MCF 10A (cell line): ENCODE measurements around the gene WDR86. TPM values are rescaled to one million over a fixed set of nuclear protein-coding genes. Genes with fewer than 3 reads are reported as not detected.

Experiments
- BruUV-seq: library from RNA; stranded (reverse); fragments of 400-500 nt; replicated peaks from 2 replicates; lab custom pipeline; 2021; lab: Mats Ljungman, UMichigan
- CTCF ChIA-PET: fragments of 300-600 bp; sonication (Branson Sonifier 250); formaldehyde crosslinking; extraction: SDS; loops from one replicate; lab custom pipeline; 2021; ENCODE audit warnings: antibody characterized with exemption, inconsistent platforms; lab: Yijun Ruan, JAX
- POLR2A ChIA-PET: fragments of 300-600, 350-650 bp; sonication (Branson Sonifier 250); formaldehyde crosslinking; extraction: SDS; loops from one replicate; lab custom pipeline; 2020; ENCODE audit warnings: antibody characterized with exemption, inconsistent platforms; lab: Yijun Ruan, JAX
- DNase-seq: peaks from one replicate; pipeline ENCODE4 v3.0.0-alpha.2; 2018; ENCODE audit not compliant: unreplicated experiment
- H3K27ac Mint-ChIP-seq: one replicate; pipeline ENCODE4 v1.8.0; 2022; ENCODE audit warnings: mild to moderate bottlenecking, low read depth, mixed read lengths; ENCODE audit not compliant: unreplicated experiment
- H3K27me3 Mint-ChIP-seq: one replicate; pipeline ENCODE4 v1.8.0; 2022; ENCODE audit warnings: mixed read lengths; ENCODE audit not compliant: insufficient read depth, unreplicated experiment
- H3K36me3 Mint-ChIP-seq: one replicate; pipeline ENCODE4 v1.8.0; 2022; ENCODE audit warnings: mild to moderate bottlenecking, moderate library complexity, mixed read lengths; ENCODE audit not compliant: insufficient read depth, unreplicated experiment
- H3K4me1 Mint-ChIP-seq: one replicate; pipeline ENCODE4 v1.8.0; 2022; ENCODE audit warnings: mixed read lengths; ENCODE audit not compliant: insufficient read depth, unreplicated experiment
- H3K4me3 Mint-ChIP-seq: one replicate; pipeline ENCODE4 v1.8.0; 2022; ENCODE audit warnings: mild to moderate bottlenecking, moderate library complexity, mixed read lengths; ENCODE audit not compliant: unreplicated experiment
- H3K9me3 Mint-ChIP-seq: one replicate; pipeline ENCODE4 v1.8.0; 2022; ENCODE audit warnings: mixed read lengths; ENCODE audit not compliant: unreplicated experiment
- CTCF ChIP-seq: fragments of 200-600 bp; IDR thresholded peaks from one replicate; pipeline ENCODE4 v1.8.0; 2022; ENCODE audit warnings: antibody characterized with exemption, mild to moderate bottlenecking; ENCODE audit not compliant: unreplicated experiment
- intact Hi-C: fragments of 100-400 bp; cut with micrococcal nuclease; formaldehyde crosslinking; loops from 2 replicates; pipeline ENCODE4 v1.14.1; 2022
- total RNA-seq: library from RNA; stranded (reverse); gene quantifications from 2 replicates; pipeline ENCODE4 v1.2.3, GENCODE V29; 2022

WDR86 gene
- total RNA-seq, 1 experiment from 2014 or later: not detected

GRCh38 chr7:151406886-151407583 is 2.8 kb downstream of the WDR86 start:
- DNase-seq: no peak
- no peak for TF ChIP-seq CTCF
- BruUV-seq: no TSS peak
- Mint-ChIP-seq H3K27me3 (peaks cover 33% of the 10 kb centered on the region), H3K9me3 (no peaks in the 10 kb centered on the region), H3K4me3 (no peak overlapping the region), H3K27ac (no peak overlapping the region), H3K4me1 (peaks cover 9% of the 10 kb centered on the region), H3K36me3 (no peaks in the 10 kb centered on the region)
- ChIA-PET CTCF (no interaction called here), POLR2A (no interaction called here)
- intact Hi-C loops: no loop called here

- no TSS peak for BruUV-seq
- Mint-ChIP-seq H3K4me1 (peaks cover 9% of the 10 kb centered on the region), H3K27ac (no peak overlapping the region), H3K9me3 (no peaks in the 10 kb centered on the region), H3K27me3 (peaks cover 25% of the 10 kb centered on the region), H3K4me3 (no peak overlapping the region), H3K36me3 (no peaks in the 10 kb centered on the region)
- TF ChIP-seq CTCF: no peak
- DNase-seq: no peak
- CTCF ChIA-PET: interaction anchor here (0.7 to 1.0 kb wide), 2 partner anchors 9 to 43 kb away, joined by 3 read pairs; no protein-coding TSS in a partner anchor
- POLR2A ChIA-PET: no interaction called here
- intact Hi-C loops: no loop called here
Measured at GRCh38 chr7:151406051-151406875, 3.6 kb downstream of the WDR86 start.

GRCh38 chr7:151405588-151405987 is 4.2 kb downstream of the WDR86 start:
- ChIA-PET CTCF (interaction anchor here (0.7 to 1.0 kb wide), 2 partner anchors 9 to 44 kb away, joined by 3 read pairs; no protein-coding TSS in a partner anchor), POLR2A (no interaction called here)
- Mint-ChIP-seq H3K4me1 (peaks cover 9% of the 10 kb centered on the region), H3K36me3 (no peaks in the 10 kb centered on the region), H3K9me3 (no peaks in the 10 kb centered on the region), H3K4me3 (no peak overlapping the region), H3K27ac (no peak overlapping the region), H3K27me3 (peaks cover 18% of the 10 kb centered on the region)
- intact Hi-C loops: no loop called here
- DNase-seq: no peak
- no TSS peak for BruUV-seq
- no peak for TF ChIP-seq CTCF

GRCh38 chr7:151405056-151405455 is 4.8 kb downstream of the WDR86 start:
- H3K9me3 Mint-ChIP-seq: no peaks in the 10 kb centered on the region
- peaks cover 13% of the 10 kb centered on the region for H3K27me3 Mint-ChIP-seq
- H3K27ac Mint-ChIP-seq: no peak overlapping the region
- no peak overlapping the region for H3K4me3 Mint-ChIP-seq
- H3K36me3 Mint-ChIP-seq: no peaks in the 10 kb centered on the region
- H3K4me1 Mint-ChIP-seq: peaks cover 9% of the 10 kb centered on the region
- POLR2A ChIA-PET: no interaction called here
- DNase-seq: no peak
- no peak for TF ChIP-seq CTCF
- no TSS peak for BruUV-seq
- CTCF ChIA-PET: no interaction called here
- intact Hi-C loops: no loop called here
